Fibroblast of skin of right quadriceps (primary cell): Measurements from ENCODE around the gene MLF2.
A peak's percentile ranks its signal among the peaks of the same experiment; 100 is the strongest.
"Not testable (repeated sequence)": the region's sequence is repeated elsewhere in the genome, so short reads cannot be mapped to it uniquely, and the experiment has no call there.

ENCODE experiments used
- DNase-seq: peaks from one replicate; pipeline ENCODE4 v3.0.0-alpha.2; 2013

MLF2 gene

GRCh38 chr12:6764011-6764828 lies 11.3 kb upstream of the MLF2 start:
- DNase-seq, result peak; percentile 100

GRCh38 chr12:6763380-6763779 lies 10.4 kb upstream of the MLF2 start:
- DNase-seq, result no peak

GRCh38 chr12:6759741-6760140 lies 6.8 kb upstream of the MLF2 start:
- DNase-seq, result no peak

GRCh38 chr12:6758506-6759095 lies 5.7 kb upstream of the MLF2 start:
- no peak for DNase-seq

GRCh38 chr12:6757028-6757690 lies 4.2 kb upstream of the MLF2 start:
- DNase-seq, result no peak

- no peak for DNase-seq
Observed at GRCh38 chr12:6754411-6754810, 1.5 kb upstream of the MLF2 start.

GRCh38 chr12:6753772-6754356 lies 923 bp upstream of the MLF2 start:
- no peak for DNase-seq

- DNase-seq, result peak; percentile 61
Observed at GRCh38 chr12:6752167-6752920, 597 bp downstream of the MLF2 start.

- DNase-seq, result no peak
Observed at GRCh38 chr12:6751767-6752166, 1.2 kb downstream of the MLF2 start.

- no peak for DNase-seq
Observed at GRCh38 chr12:6750506-6750905, 2.4 kb downstream of the MLF2 start.

- no peak for DNase-seq
Observed at GRCh38 chr12:6748761-6749160, 4.2 kb downstream of the MLF2 start.

GRCh38 chr12:6747216-6747615 lies 5.7 kb downstream of the MLF2 start:
- DNase-seq, result no peak

- no peak for DNase-seq
Observed at GRCh38 chr12:6745741-6746525, 7.0 kb downstream of the MLF2 start.

- DNase-seq, result not testable (repeated sequence)
Observed at GRCh38 chr12:6743300-6743699, 9.6 kb downstream of the MLF2 start.

GRCh38 chr12:6742834-6743233 lies 10.1 kb downstream of the MLF2 start:
- DNase-seq, result no peak

- DNase-seq, result not testable (repeated sequence)
Observed at GRCh38 chr12:6742080-6742479, 10.9 kb downstream of the MLF2 start.

- DNase-seq, result no peak
Observed at GRCh38 chr12:6736754-6737153, 16.2 kb downstream of the MLF2 start.

- DNase-seq, result peak; percentile 75
Observed at GRCh38 chr12:6735448-6736191, 17.3 kb downstream of the MLF2 start.

- DNase-seq, result no peak
Observed at GRCh38 chr12:6734506-6735387, 18.2 kb downstream of the MLF2 start.

- DNase-seq, result no peak
Observed at GRCh38 chr12:6730169-6730568, 22.8 kb downstream of the MLF2 start.
